ENCODE results near the gene MOSMO.

DNA sequence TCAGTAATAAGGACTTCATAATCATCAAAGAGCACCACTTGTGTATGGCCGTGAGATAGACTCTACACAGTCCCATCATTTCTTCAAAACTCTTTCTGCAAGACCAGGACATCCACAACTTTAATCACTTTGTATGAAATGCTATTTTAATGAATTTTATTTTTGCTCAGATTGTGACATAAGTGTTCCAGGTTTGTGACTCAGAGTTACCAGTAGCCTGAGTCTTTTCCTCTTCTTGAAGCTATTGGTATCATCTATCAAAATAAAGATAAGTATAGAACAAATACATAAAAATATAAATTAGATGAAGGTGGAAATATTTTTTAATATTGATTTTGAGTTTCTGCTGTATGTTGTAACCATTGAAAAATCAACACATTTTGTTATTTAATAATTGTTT is 67.9 kb downstream of the MOSMO start:
- TF ChIP-seq, protein P1, sequence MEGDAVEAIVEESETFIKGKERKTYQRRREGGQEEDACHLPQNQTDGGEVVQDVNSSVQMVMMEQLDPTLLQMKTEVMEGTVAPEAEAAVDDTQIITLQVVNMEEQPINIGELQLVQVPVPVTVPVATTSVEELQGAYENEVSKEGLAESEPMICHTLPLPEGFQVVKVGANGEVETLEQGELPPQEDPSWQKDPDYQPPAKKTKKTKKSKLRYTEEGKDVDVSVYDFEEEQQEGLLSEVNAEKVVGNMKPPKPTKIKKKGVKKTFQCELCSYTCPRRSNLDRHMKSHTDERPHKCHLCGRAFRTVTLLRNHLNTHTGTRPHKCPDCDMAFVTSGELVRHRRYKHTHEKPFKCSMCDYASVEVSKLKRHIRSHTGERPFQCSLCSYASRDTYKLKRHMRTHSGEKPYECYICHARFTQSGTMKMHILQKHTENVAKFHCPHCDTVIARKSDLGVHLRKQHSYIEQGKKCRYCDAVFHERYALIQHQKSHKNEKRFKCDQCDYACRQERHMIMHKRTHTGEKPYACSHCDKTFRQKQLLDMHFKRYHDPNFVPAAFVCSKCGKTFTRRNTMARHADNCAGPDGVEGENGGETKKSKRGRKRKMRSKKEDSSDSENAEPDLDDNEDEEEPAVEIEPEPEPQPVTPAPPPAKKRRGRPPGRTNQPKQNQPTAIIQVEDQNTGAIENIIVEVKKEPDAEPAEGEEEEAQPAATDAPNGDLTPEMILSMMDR (IDR thresholded peaks at IDR 0.05), result no peak
- no peak for TF ChIP-seq ZFX (IDR thresholded peaks at IDR 0.05; ENCODE audit: borderline replicate concordance)

All from 22Rv1 (cell line).